Measurements from ENCODE around the gene IZUMO3. TPM values are rescaled to one million over a fixed set of nuclear protein-coding genes. Genes with fewer than 3 reads are reported as not detected.
"Not testable (repeated sequence)": the region's sequence is repeated elsewhere in the genome, so short reads cannot be mapped to it uniquely, and the experiment has no call there.

The IZUMO3 gene
- polyA plus RNA-seq (2011; rRNA removed) (not detected in 2 replicates), polyA minus RNA-seq (2011; rRNA and poly(A)+ RNA removed) (not detected in 2 replicates)

GRCh38 chr9:24545847-24546522, at the start of gene IZUMO3:
Gene IZUMO3, minus strand, starts transcription at chr9:24545897. Its CDS starts 248 bp downstream, at chr9:24545649.
- TF ChIP-seq CTCF (IDR thresholded peaks at IDR 0.05; ENCODE audit: insufficient read depth, low read depth, low read length): no peak
- no peaks in the 10 kb centered on the region for H3K27me3 ChIP-seq (ENCODE audit: control insufficient read depth, insufficient read depth, low read length)
- no peaks in the 10 kb centered on the region for H3K36me3 ChIP-seq (ENCODE audit: control insufficient read depth, insufficient read depth, low read length)
- H3K4me3 ChIP-seq (ENCODE audit: low read depth, low read length): no peak within 1 kb of the TSS
- CTCF ChIA-PET: no interaction called here
- no peak for DNase-seq (ENCODE audit: low read depth)
- POLR2A ChIA-PET: no interaction called here

GRCh38 chr9:24594234-24594850, 48.6 kb upstream of the IZUMO3 start:
- POLR2A ChIA-PET: no interaction called here
- H3K27me3 ChIP-seq (ENCODE audit: control insufficient read depth, insufficient read depth, low read length): no peaks in the 10 kb centered on the region
- TF ChIP-seq CTCF (IDR thresholded peaks at IDR 0.05; ENCODE audit: insufficient read depth, low read depth, low read length): no peak
- H3K4me3 ChIP-seq (ENCODE audit: low read depth, low read length): no peak overlapping the region
- H3K36me3 ChIP-seq (ENCODE audit: control insufficient read depth, insufficient read depth, low read length): no peaks in the 10 kb centered on the region
- DNase-seq (ENCODE audit: low read depth): no peak
- CTCF ChIA-PET: no interaction called here

GRCh38 chr9:24590432-24590831, 44.7 kb upstream of the IZUMO3 start:
- DNase-seq (ENCODE audit: low read depth): no peak
- ChIA-PET POLR2A (no interaction called here), CTCF (no interaction called here)
- Histone ChIP-seq H3K36me3 (ENCODE audit: control insufficient read depth, insufficient read depth, low read length) (no peaks in the 10 kb centered on the region), H3K4me3 (ENCODE audit: low read depth, low read length) (no peak overlapping the region), H3K27me3 (ENCODE audit: control insufficient read depth, insufficient read depth, low read length) (no peaks in the 10 kb centered on the region)
- TF ChIP-seq CTCF (IDR thresholded peaks at IDR 0.05; ENCODE audit: insufficient read depth, low read depth, low read length): no peak

GRCh38 chr9:24587883-24588282, 42.2 kb upstream of the IZUMO3 start:
- TF ChIP-seq CTCF (IDR thresholded peaks at IDR 0.05; ENCODE audit: insufficient read depth, low read depth, low read length): no peak
- no peak for DNase-seq (ENCODE audit: low read depth)
- Histone ChIP-seq H3K27me3 (ENCODE audit: control insufficient read depth, insufficient read depth, low read length) (no peaks in the 10 kb centered on the region), H3K36me3 (ENCODE audit: control insufficient read depth, insufficient read depth, low read length) (no peaks in the 10 kb centered on the region), H3K4me3 (ENCODE audit: low read depth, low read length) (no peak overlapping the region)
- ChIA-PET CTCF (no interaction called here), POLR2A (no interaction called here)

GRCh38 chr9:24582146-24583126, 36.7 kb upstream of the IZUMO3 start:
- ChIA-PET CTCF (no interaction called here), POLR2A (no interaction called here)
- no peak for TF ChIP-seq CTCF (IDR thresholded peaks at IDR 0.05; ENCODE audit: insufficient read depth, low read depth, low read length)
- DNase-seq (ENCODE audit: low read depth): no peak
- no peaks in the 10 kb centered on the region for H3K27me3 ChIP-seq (ENCODE audit: control insufficient read depth, insufficient read depth, low read length)
- H3K36me3 ChIP-seq (ENCODE audit: control insufficient read depth, insufficient read depth, low read length): no peaks in the 10 kb centered on the region
- H3K4me3 ChIP-seq (ENCODE audit: low read depth, low read length): no peak overlapping the region

- CTCF ChIA-PET; POLR2A ChIA-PET; H3K27me3 ChIP-seq (ENCODE audit: control insufficient read depth, insufficient read depth, low read length); H3K36me3 ChIP-seq (ENCODE audit: control insufficient read depth, insufficient read depth, low read length); DNase-seq (ENCODE audit: low read depth); H3K4me3 ChIP-seq (ENCODE audit: low read depth, low read length): not testable (repeated sequence)
These were observed 34.3 kb upstream of the IZUMO3 start for GRCh38 chr9:24580005-24580404.

All from BJ (cell line).